GM13976 (cell line): ENCODE measurements around the gene GRIA1.

Experiments used
- DNase-seq: peaks from one replicate; pipeline ENCODE4 v3.0.0; 2012; ENCODE audit warnings: low spot score
- CTCF ChIP-seq: IDR thresholded peaks from 2 replicates; pipeline ENCODE4 v1.5.1; 2012; ENCODE audit warnings: borderline replicate concordance, mild to moderate bottlenecking; ENCODE audit not compliant: insufficient read depth; ENCODE audit errors: extremely low read depth, missing control alignments, control extremely low read depth
- in situ Hi-C: fragments of 300-500 bp; cut with MboI; formaldehyde crosslinking; loops from one replicate; pipeline ENCODE4 v1.12.0; 2022; ENCODE audit warnings: low sequenced_read_pairs, mixed read lengths, inconsistent platforms; ENCODE audit not compliant: unreplicated experiment

Gene GRIA1

GRCh38 chr5:153755913-153756500 lies 265.5 kb downstream of the GRIA1 start:
- DNase-seq, result no peak

GRCh38 chr5:153756540-153756939 lies 266.1 kb downstream of the GRIA1 start:
- DNase-seq, result no peak
- TF ChIP-seq CTCF, result no peak
- in situ Hi-C loops, result no loop called here

More at GRCh38 chr5:153755913-153756500, 265.5 kb downstream of the GRIA1 start:
- in situ Hi-C loops, result no loop called here
- TF ChIP-seq CTCF, result no peak

GRCh38 chr5:153765987-153766386 lies 275.5 kb downstream of the GRIA1 start:
- in situ Hi-C loops, result no loop called here
- no peak for DNase-seq
- TF ChIP-seq CTCF, result no peak

DNA sequence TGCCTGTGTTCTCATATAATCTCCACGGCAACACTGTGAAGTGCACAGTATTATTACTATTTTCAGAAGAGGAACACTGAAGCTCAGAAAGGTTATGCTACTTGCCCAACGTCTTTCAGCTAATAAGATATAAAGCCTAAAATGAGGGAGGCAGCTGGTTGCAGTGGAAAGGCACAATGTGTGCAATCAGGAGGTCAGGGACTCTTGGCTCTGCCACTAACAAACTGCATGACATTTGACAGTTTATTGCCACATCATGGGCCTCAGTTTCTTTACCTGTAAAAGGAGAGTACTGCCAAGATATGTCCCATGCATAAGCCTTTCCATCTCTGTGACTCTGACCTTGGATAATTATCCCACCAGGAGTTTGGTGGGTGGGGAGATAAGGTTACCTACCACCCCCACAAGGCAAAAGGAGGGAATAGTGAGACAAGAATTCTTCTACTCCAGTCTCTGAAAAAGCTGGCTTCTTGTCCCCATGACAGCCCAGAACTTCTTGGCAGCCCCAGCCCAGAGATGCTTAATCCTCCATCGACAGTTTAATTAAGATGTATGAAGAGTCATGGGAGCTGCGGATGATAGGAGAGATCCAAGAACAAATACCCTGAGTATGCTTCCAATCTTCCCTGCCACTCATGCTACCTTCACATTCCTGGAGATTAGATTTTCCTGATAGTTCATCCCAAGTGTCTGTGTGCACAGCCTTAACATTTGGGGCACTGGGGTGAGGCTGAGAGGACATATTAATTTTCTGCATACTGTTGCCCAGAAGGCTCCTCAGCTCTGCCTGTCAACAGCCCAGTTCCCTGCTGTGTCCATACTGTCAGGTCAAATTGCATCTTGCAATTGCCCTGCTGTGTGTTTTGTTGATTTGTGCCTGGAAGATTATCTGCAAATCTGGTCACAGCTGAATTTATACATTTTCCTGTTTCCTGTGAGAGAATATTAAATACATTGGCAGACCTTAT lies 277.0 kb downstream of the GRIA1 start:
- no peak for DNase-seq
- no peak for TF ChIP-seq CTCF
- in situ Hi-C loops, result no loop called here

DNA sequence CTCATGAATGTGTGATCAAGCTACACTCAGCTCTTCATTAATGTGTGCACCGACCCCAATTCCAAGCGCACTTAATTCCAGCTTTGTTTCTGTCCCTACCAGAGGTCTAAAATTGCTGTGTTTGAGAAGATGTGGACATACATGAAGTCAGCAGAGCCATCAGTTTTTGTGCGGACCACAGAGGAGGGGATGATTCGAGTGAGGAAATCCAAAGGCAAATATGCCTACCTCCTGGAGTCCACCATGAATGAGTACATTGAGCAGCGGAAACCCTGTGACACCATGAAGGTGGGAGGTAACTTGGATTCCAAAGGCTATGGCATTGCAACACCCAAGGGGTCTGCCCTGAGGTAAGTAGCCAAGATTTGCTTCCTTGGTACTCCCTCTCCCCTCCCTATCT lies 279.6 kb downstream of the GRIA1 start:
- no peak for TF ChIP-seq CTCF
- in situ Hi-C loops, result no loop called here
- DNase-seq, result no peak

DNA sequence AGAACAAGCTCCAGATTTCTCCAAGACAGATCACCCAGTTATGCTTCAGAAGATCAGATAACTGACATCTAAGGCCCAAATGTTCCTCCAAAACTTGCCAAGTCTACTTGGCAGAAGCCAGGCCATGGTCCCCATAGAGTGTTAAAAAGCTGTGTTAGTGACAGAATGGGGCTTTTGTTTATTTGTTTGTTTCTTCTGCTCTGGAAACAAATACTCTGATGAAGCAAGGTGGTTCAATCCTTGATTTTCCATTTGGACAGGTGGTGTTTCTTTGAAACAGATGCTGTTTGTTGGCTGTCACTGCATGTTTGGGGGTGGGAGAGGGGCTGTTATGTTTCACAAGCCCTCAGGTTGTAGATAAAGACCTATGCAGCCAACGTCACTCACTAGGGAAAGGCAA lies 284.2 kb downstream of the GRIA1 start:
- TF ChIP-seq CTCF, result no peak
- in situ Hi-C loops, result no loop called here
- DNase-seq, result no peak

GRCh38 chr5:153775923-153776322 lies 285.5 kb downstream of the GRIA1 start:
- no peak for DNase-seq
- in situ Hi-C loops, result no loop called here
- no peak for TF ChIP-seq CTCF
